ENCODE measurements around the gene TNNI2.

The TNNI2 gene

DNA sequence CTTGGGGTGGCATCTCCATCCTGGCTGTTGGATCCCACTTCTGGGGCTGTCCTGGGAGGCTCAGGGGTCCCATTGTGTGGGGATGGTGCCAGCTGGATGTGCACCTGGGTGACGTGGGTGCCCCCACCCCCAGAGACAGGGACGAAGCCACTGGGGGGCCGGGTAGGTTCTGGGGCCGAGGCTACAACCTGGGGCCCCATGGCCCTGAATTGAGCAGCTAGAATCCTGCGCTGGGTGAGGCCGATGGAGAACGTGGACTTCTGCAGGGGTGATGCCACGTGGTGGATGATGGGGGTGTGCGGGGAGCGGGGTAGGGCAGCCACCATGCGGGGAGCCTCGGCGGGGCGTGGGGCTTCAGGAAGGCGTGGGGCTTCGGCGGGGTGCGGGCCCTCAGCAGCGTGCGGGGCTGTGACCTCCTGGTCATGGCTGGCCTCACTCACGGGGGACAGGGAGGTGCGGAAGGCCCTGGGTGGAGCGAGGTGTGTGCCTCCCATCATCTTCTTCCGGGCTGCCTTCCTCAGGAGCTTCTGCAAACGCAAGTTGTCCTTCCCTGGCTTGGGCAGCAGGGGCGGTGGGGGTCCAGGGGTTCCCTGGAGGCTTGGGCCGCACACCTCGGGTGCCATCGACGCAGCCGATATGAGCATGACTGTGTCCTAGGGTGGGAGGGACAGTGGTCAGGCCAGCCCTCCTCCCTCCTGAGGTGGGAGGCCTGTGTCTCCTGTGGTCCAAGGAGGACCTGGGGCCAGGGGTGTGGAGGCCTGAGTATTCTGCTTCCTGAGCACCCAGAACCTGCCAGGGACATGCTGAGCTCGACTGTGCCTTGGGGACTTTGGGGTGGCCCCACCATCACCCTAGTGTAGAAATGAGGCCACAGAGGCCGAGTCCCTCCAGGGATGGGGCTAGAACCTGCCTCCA, 51.4 kb downstream of the TNNI2 start:
- no peak for DNase-seq
